NCI-H187 treated with DMSO at 0.1 percent for 48 hours (cell line): Measurements from ENCODE around the gene ITGA8.

Experiments
- DNase-seq: peaks from one replicate; lab custom pipeline; 2025; lab: John Stamatoyannopoulos, UW

Gene ITGA8

DNA sequence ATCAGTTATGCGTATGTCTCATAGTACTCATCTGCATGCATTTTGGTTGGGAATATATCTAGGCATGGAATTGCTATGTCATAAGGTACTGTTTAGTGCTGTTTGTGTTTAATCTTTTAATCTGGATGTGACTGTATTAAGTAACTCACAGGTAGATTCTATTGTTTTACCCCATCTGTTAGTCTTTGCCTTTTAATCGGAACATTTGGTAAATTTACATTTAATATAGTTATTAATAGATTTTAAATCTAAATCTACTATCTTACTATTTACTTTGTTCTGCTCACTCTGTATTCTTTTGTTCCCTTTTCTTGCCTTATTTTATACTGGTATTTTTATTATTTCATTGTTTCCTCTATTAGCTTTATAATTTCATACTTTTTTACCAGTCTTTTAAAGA lies 10.6 kb upstream of the ITGA8 start:
- no peak for DNase-seq

- DNase-seq, result no peak
These were observed 10.2 kb upstream of the ITGA8 start for GRCh38 chr10:15729890-15730289.

DNA sequence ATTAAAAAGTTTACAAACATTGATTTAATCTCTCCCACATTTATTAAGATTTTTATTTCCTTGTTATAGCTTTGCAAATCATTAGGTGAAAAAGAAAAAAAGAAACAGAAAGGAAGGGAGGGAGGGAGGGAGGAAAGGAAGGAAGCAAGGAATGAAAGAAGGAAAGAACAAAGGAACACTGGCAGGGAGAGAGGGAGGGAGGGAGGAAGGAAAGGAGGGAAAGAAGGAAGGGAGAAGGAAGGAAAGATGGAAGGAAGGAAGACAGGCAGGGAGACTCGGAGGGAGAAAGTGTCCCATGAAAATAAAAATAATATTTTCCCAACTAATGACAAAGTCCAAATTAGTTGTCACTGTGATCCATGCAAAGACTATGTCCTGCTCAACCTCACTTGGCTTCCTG lies 6.3 kb upstream of the ITGA8 start:
- DNase-seq, result no peak

DNA sequence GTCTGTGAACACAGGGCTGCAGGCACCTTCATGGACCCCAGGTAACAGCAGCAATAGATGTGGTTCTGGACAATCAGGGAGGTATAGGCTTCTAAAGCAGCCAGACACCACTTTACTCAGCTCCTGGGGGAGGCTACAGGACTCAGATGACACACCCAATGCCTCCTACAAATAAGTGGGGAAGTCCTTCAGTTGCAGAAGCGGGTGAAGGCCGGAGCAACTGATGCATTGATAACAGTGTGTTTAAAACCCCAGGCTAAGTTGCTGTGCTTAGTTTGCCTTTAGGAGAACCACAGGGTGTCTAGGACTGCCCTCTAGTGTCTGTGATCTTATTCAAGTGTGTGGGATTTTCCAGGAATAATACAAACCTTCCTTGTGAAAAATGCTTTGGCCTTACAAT lies 5.9 kb upstream of the ITGA8 start:
- DNase-seq, result peak; percentile 14

- DNase-seq, result no peak
These were observed 5.0 kb upstream of the ITGA8 start for GRCh38 chr10:15724683-15725082.

DNA sequence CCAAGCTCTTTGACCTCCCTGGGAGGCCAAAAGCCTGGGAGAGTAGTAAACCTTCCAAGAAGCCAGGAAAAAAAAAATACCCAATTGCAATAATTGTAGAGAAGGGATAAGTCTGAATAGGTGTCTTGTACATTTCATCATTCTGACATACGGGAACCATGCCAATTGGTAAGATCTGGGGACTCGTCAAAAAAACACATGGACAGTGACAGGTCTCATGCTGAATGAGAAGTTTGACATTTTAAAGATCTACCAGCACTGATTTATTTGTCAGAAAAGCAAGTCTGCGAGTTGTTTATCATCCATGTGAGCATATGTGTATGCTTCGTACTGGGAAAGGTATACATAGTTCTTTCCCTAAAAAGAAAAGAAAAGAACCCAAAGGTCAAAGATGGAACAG lies 4.1 kb upstream of the ITGA8 start:
- no peak for DNase-seq

- DNase-seq, result no peak
These were observed 1.0 kb upstream of the ITGA8 start for GRCh38 chr10:15720635-15721287.

DNA sequence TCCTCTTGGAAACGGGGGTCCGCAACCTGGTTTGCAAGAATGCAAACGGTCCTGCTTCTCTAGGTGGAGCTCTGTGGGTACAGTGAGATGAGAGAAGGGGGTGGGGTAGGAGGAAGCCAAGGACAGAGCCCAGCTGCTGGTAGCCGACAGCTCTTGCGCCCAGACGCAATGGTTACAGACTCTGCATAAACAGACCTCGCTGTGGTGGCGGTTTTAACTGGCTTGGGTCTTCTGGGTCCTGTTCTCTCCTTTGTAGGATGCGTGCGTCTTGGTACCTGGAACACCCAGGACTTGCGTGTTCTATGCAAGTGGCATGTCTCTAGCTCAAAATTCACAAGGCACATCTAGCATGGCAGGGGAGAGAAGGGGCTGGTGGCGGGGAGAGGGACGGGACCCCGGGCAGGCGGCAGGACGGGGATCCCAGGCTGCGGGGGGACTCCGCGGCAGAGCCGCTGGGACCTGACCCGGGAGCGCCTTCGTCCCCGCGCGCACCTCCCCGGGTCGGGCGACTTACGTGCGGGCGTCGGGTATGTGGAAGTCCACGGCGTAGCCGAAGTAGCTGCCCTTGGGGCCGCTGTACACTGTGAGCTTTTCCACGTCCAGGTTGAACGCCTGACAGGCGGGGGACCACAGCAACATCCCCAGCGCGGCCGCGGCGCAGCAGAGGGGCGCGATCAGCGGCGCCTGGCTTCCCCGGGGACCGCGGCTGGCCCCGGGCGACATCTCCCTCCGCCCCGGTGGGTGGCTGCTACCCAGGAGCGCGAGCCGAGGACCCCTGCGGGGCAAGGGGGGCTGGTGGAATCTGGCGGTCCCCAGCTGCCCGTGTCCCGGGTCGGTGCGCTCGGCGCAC lies 448 bp downstream of the ITGA8 start:
- DNase-seq, result no peak

GRCh38 chr10:15718694-15719048 lies 1.1 kb downstream of the ITGA8 start:
- DNase-seq, result no peak

DNA sequence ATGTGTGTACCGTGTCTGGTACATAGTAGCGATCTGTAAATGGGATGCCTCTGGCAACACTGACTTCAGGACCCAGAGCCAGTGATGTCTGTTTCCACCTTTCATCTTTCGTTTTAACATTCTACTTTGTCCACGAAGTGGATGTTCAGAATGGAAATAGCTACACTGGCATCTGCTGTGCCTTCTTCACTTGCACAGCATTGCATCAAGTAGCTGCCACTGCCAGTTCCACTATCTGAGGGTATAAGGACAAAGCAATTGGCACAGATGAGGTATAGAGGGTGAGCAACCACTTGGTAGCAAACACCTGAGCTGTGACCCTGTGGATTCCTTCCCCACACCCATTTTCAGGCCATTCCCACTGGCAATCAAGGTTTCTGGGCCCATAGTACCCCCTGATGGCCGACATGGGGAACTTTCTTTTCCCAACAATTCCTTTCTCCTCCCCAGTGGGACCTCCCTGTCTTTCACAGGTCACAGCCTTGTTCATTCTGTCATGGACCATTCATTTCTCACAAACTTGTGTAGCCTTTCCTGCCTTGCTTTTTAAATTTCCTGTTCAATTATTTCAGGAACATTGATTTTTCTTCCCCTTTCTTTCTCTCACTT lies 4.0 kb downstream of the ITGA8 start:
- no peak for DNase-seq

DNA sequence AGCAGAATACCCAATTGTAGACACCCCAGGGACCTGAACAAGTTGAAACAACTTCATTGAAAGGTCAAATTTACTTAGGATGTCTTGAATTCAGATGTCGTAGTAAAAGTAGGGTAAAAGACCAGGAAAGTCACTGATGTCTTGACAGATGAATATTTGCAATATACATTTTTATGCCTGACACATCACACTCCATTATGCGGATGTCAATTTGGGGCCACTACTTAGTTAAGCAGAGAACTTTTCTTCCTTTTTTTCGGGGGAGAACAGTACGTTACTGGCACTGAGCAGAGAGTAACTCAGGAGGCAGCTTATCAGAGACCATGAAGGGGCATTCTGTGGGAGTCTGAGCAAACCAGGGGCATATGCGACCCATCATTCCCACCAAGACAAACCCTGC lies 4.9 kb downstream of the ITGA8 start:
- no peak for DNase-seq

- no peak for DNase-seq
These were observed 6.8 kb downstream of the ITGA8 start for GRCh38 chr10:15712883-15713282.

DNA sequence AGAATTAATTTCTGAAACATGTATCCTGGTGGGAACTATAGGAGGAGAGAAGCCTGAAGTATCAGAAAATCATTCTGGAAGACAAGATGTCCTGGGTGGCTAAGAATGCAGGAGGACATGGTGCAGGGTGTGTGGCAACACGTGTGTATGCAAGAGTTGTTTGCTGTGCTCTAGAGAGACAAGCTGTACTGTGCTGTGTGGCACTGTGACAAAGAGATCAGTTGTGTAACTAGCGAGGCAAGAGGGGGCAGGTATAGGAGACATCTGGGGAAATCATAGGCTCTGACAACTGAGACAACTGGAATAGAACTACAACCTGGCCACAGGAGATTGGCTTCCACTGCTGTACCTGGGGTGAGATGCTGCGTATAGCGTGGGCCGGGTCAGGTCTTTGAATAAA lies 9.3 kb downstream of the ITGA8 start:
- DNase-seq, result no peak

GRCh38 chr10:15705298-15705697 lies 14.4 kb downstream of the ITGA8 start:
- no peak for DNase-seq

GRCh38 chr10:15704581-15704968 lies 15.1 kb downstream of the ITGA8 start:
- no peak for DNase-seq

GRCh38 chr10:15703944-15704580 lies 15.7 kb downstream of the ITGA8 start:
- DNase-seq, result no peak

GRCh38 chr10:15703151-15703880 lies 16.4 kb downstream of the ITGA8 start:
- no peak for DNase-seq

DNA sequence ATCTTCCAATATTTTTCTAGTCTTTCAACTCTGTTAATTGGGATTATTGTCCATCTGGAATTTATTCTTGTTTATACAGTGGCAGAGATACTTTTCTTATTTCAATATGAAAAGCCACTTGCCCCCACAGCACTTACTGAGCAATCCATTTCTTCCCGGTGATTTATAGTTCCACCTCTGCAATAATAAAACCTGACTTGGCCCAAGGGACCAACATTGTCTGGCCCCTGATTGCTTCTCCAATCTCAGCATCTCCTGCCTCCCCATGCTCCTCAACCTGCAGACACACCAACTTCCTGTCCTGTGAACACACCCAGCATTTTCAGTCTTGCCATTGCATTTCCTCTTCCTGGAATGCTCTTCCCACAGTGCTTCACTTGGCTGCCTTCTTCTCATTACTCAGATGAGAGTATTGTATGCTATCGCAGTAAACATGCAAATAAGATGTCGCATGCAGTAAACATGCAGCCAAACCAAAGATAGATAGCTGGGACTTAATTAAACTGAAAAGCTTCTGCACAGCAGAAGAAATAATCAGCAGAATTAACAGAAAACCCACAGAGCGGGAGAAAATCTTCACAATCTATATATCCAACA lies 19.5 kb downstream of the ITGA8 start:
- no peak for DNase-seq

GRCh38 chr10:15695852-15696251 lies 23.9 kb downstream of the ITGA8 start:
- DNase-seq, result no peak

GRCh38 chr10:15690031-15690430 lies 29.7 kb downstream of the ITGA8 start:
- DNase-seq, result no peak

GRCh38 chr10:15684768-15685167 lies 35.0 kb downstream of the ITGA8 start:
- DNase-seq, result no peak

GRCh38 chr10:15681076-15681475 lies 38.6 kb downstream of the ITGA8 start:
- DNase-seq, result no peak
